Neural crest cell (in vitro differentiated cells): ENCODE measurements around the gene GAPDHS. TPM values are rescaled to one million over a fixed set of nuclear protein-coding genes. Genes with fewer than 3 reads are reported as not detected.

Source experiments
- DNase-seq: peaks from one replicate; pipeline ENCODE4 v3.0.0; 2021; ENCODE audit warnings: low read depth, mixed read lengths, low spot score
- H3K27ac Mint-ChIP-seq: one replicate; pipeline ENCODE4 v1.8.0; 2021; ENCODE audit warnings: mild to moderate bottlenecking, mixed read lengths; ENCODE audit not compliant: unreplicated experiment
- H3K27me3 Mint-ChIP-seq: 2 replicates; pipeline ENCODE4 v1.8.0; 2021; ENCODE audit warnings: low read depth, mild to moderate bottlenecking, mixed read lengths
- H3K36me3 Mint-ChIP-seq: 2 replicates; pipeline ENCODE4 v1.8.0; 2021; ENCODE audit warnings: low read depth, mild to moderate bottlenecking, mixed read lengths
- H3K4me1 Mint-ChIP-seq: 2 replicates; pipeline ENCODE4 v1.8.0; 2021; ENCODE audit warnings: mixed read lengths
- H3K4me3 Mint-ChIP-seq: one replicate; pipeline ENCODE4 v1.8.0; 2021; ENCODE audit warnings: mild to moderate bottlenecking, mixed read lengths
- H3K9me3 Mint-ChIP-seq: 2 replicates; pipeline ENCODE4 v1.8.0; 2021; ENCODE audit warnings: mixed read lengths
- total RNA-seq: library from RNA; stranded (reverse); gene quantifications from 2 replicates; pipeline ENCODE4 v1.2.1, GENCODE V29; 2021
- TF ChIP-seq, protein P1 (sequence below): fragments of 200-600 bp; sonication (generic); conservative IDR thresholded peaks from 2 replicates; pipeline ENCODE4 v1.5.0; 2021; ENCODE audit warnings: antibody characterized with exemption, mild to moderate bottlenecking

Gene GAPDHS
- total RNA-seq, 1 donor from 2014 or later = not detected

DNA sequence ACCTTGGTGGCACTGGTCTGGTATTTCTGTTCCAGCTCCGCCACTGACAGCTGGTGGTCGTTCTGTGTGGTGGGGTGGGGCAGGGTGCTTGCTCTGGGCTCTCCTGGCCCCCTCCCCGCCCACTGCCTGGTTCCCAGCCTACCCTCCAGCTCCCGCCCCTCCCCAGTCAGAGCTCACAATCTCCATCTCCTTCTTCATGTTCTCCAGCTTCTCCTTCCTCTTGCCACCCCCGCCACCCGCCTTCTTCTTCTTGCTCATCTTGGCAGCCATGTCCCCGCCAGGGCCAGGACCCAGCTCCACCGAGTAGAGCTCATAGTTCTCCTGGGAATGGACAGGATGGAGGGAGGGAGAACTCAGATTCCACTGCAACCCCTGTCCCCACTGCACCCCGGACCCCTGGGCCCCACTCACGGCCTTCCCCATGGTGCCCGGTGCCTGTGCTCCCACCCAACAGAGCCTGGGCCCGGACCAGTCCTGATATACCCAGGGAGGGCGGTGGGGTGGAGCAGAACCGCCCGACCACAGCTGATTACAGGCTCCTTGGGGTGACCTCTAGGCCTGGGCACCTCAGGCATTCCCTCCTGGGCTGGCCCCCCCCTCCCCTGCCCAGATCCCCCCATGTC lies 30.1 kb downstream of the GAPDHS start, which contains the start of gene ATP4A:
ATP4A (minus strand) TSS at position 452 of the 623 bp plus-strand sequence; CDS start at position 423, 29 bp downstream.
- Mint-ChIP-seq H3K9me3 (no peaks in the 10 kb centered on the region), H3K36me3 (no peaks in the 10 kb centered on the region), H3K27ac (no peak within 1 kb of the TSS), H3K4me3 (no peak within 1 kb of the TSS), H3K4me1 (no peaks in the 10 kb centered on the region), H3K27me3 (peaks cover 69% of the 10 kb centered on the region)
- no peak for DNase-seq
- TF ChIP-seq, protein P1, sequence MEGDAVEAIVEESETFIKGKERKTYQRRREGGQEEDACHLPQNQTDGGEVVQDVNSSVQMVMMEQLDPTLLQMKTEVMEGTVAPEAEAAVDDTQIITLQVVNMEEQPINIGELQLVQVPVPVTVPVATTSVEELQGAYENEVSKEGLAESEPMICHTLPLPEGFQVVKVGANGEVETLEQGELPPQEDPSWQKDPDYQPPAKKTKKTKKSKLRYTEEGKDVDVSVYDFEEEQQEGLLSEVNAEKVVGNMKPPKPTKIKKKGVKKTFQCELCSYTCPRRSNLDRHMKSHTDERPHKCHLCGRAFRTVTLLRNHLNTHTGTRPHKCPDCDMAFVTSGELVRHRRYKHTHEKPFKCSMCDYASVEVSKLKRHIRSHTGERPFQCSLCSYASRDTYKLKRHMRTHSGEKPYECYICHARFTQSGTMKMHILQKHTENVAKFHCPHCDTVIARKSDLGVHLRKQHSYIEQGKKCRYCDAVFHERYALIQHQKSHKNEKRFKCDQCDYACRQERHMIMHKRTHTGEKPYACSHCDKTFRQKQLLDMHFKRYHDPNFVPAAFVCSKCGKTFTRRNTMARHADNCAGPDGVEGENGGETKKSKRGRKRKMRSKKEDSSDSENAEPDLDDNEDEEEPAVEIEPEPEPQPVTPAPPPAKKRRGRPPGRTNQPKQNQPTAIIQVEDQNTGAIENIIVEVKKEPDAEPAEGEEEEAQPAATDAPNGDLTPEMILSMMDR = no peak

DNA sequence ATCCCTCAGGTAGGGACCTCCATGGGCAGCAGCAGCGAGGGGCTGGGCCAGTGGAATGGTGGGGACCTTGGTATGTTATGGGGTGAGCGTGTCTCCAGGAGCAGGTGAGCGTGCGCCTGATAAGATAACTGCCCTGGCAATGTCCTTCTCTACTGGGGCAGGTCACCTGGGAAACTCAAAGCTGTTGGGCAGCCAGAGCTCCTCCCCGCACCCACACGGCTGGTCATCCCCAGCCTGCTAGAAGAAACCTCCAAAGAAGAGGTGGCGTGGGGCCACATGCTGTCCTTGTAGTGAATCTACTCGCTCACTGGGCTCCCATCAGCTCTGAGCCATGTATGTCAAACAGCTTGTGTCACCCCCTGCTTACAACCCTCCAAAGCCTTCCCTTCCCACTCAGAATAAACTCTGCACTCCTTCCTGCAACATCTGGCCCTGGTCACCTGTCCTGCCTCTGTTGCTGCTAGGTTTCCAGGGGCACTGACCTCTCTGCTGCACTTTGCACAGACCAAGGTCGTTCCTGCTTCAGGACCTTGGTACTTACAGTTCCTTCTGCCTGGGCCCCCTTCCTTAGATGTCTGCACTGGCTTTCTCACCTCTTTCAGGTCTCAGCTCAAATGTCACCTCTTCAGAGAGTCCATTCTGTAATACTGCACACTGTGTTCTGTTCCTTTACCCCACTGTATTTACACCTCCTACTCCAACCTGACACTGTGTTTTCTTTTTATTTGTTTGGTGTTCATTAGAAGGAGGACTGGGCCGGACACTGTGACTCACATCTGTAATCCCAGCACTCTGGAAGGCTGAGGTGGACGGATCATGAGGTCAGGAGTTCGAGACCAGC lies 32.0 kb downstream of the GAPDHS start:
- DNase-seq = no peak
- TF ChIP-seq, protein P1 = no peak

DNA sequence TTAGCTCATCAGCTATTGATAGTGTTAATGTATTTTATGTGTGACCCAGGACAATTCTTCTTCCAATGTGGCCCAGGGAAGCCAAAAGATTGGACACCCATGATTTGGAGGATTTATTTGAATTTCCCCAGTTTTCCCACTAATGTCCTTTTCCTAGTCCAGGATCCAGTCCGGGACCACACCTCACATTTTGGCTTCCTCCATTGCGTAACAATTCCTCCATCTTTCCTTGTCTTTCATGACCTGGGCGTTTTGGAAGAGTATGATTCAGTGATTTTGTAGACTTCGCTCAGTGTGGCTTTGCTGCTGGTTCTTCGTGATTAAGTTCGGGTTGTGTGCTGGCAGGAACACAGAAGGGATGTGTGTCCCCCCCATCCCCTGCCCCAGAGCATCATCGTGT lies 33.5 kb downstream of the GAPDHS start:
- no peaks in the 10 kb centered on the region for H3K9me3 Mint-ChIP-seq
- no peak for DNase-seq
- no peaks in the 10 kb centered on the region for H3K36me3 Mint-ChIP-seq
- no peak overlapping the region for H3K4me3 Mint-ChIP-seq
- peaks cover 47% of the 10 kb centered on the region for H3K27me3 Mint-ChIP-seq
- no peaks in the 10 kb centered on the region for H3K4me1 Mint-ChIP-seq
- TF ChIP-seq, protein P1 = no peak
- no peak overlapping the region for H3K27ac Mint-ChIP-seq

More for the DNA sequence above, 32.0 kb downstream of the GAPDHS start:
- no peaks in the 10 kb centered on the region for H3K36me3 Mint-ChIP-seq
- peaks cover 52% of the 10 kb centered on the region for H3K27me3 Mint-ChIP-seq
- no peak overlapping the region for H3K27ac Mint-ChIP-seq
- no peaks in the 10 kb centered on the region for H3K9me3 Mint-ChIP-seq
- no peaks in the 10 kb centered on the region for H3K4me1 Mint-ChIP-seq
- H3K4me3 Mint-ChIP-seq = no peak overlapping the region

DNA sequence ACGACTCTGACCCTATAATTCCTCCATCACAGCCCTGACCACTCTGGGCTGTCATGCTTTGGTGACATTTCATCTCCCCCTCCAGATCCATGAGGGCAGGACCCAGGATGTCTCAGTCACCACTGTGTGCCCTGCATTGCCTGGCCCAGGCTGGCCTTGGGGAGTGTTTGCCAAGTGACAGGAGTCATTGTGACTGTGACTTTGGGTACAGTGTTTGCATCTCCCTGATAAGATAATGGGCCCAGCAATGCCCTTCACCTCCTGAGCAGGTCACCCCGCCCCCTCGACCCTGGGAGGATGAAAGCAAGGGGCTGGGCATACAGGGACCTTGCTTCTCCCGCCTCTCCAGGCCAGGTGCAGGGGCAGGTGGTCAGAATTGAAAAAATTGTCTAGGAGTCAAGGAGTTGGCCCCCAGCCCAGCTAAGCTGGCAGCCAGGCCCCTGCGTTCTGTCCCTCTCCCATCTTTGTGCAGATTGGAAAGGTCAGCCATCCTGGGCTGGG lies 36.1 kb downstream of the GAPDHS start:
- Mint-ChIP-seq H3K27ac (no peak overlapping the region), H3K4me1 (no peaks in the 10 kb centered on the region), H3K36me3 (no peaks in the 10 kb centered on the region), H3K9me3 (no peaks in the 10 kb centered on the region), H3K4me3 (no peak overlapping the region), H3K27me3 (peaks cover 51% of the 10 kb centered on the region)
- TF ChIP-seq, protein P1 = no peak
- no peak for DNase-seq

DNA sequence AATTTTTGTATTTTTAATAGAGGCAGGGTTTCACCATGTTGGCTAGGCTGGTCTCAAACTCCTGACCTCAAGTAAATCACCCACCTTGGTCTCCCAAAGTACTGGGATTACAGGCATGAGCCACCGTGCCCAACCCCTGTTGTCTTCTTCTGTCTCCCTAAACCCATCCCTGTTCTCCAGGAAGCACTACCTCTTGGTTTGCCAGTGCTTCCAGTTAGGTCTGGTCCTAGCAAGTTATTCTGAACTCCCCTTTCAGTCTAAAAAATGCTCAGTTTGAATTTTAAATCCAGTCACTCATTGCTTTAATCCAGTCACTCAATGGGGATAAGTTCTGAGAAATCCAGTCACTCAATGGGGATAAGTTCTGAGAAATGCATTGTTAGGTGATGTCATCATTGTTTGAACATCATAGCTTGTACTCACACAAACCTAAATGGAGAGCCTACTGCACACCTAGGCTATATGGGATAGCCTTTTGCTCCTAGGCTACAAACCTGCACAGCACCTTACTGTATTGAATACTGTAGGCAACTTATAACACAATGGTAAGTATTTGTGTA lies 38.2 kb downstream of the GAPDHS start:
- peaks cover 11% of the 10 kb centered on the region for H3K9me3 Mint-ChIP-seq
- TF ChIP-seq, protein P1 = no peak
- H3K4me1 Mint-ChIP-seq = no peaks in the 10 kb centered on the region
- no peak for DNase-seq
- H3K4me3 Mint-ChIP-seq = no peak overlapping the region
- H3K36me3 Mint-ChIP-seq = peaks cover 2% of the 10 kb centered on the region
- no peak overlapping the region for H3K27ac Mint-ChIP-seq
- H3K27me3 Mint-ChIP-seq = peaks cover 48% of the 10 kb centered on the region
